ENCODE results near the gene ADAMTSL3.

GRCh38 chr15:83904107-83905040, 250.5 kb downstream of the ADAMTSL3 start:
- TF ChIP-seq CTCF (IDR thresholded peaks at IDR 0.05; ENCODE audit: poor library complexity, severe bottlenecking) = no peak
- TF ChIP-seq TAF1 (IDR thresholded peaks at IDR 0.05; ENCODE audit: low read depth) = no peak
- no peak for TF ChIP-seq POLR2AphosphoS5 (IDR thresholded peaks at IDR 0.05)

Data from neural cell (in vitro differentiated cells).